Natural killer cell (primary cell): ENCODE results near the gene RIT1. TPM values are rescaled to one million over a fixed set of nuclear protein-coding genes. Genes with fewer than 3 reads are reported as not detected.

Experiments
- ATAC-seq, 3 donors: fragments of 150-1000 bp in 2 of 3; fragments of 200-7000 bp in 1 of 3; cut with Tn5 transposase; 1 replicate in 1 of 3; 2 replicates in 2 of 3; pipeline ENCODE4 v1.10.0; 2021; ENCODE audit warnings: mild to moderate bottlenecking in 2 of 3, moderate library complexity in 2 of 3
- DNase-seq, 2 donors: peaks; one replicate each; pipeline versions ENCODE4 v3.0.0 to v3.0.0-alpha.2; 2013 to 2021; ENCODE audit warnings: mixed read lengths in 1 of 2
- H3K27ac ChIP-seq: one replicate; pipeline ENCODE4 v1.5.1; 2013; ENCODE audit warnings: mild to moderate bottlenecking, low read length
- H3K27me3 ChIP-seq: one replicate; pipeline ENCODE4 v1.6.1; 2013; ENCODE audit warnings: low read length; ENCODE audit not compliant: control insufficient read depth, insufficient read depth
- H3K36me3 ChIP-seq: one replicate; pipeline ENCODE4 v1.6.1; 2013; ENCODE audit warnings: low read length; ENCODE audit not compliant: control insufficient read depth, insufficient read depth
- H3K4me1 ChIP-seq: one replicate; pipeline ENCODE4 v1.6.1; 2013; ENCODE audit warnings: low read length; ENCODE audit not compliant: control insufficient read depth, insufficient read depth
- H3K4me3 ChIP-seq: one replicate; pipeline ENCODE4 v1.5.1; 2013; ENCODE audit warnings: low read length
- H3K9me3 ChIP-seq: one replicate; pipeline ENCODE4 v1.6.1; 2013; ENCODE audit warnings: low read length; ENCODE audit not compliant: control insufficient read depth, insufficient read depth
- H3K27ac Mint-ChIP-seq, 2 donors: one replicate each; pipeline ENCODE4 v1.8.0; 2022; ENCODE audit warnings: mild to moderate bottlenecking in 2 of 2, mixed read lengths in 2 of 2, moderate library complexity in 1 of 2
- H3K27me3 Mint-ChIP-seq, 2 donors: one replicate each; pipeline ENCODE4 v1.8.0; 2022; ENCODE audit warnings: low read depth in 2 of 2, mixed read lengths in 2 of 2
- H3K36me3 Mint-ChIP-seq: one replicate; pipeline ENCODE4 v1.8.0; 2022; ENCODE audit warnings: mixed read lengths
- H3K4me1 Mint-ChIP-seq, 2 donors: one replicate each; pipeline ENCODE4 v1.8.0; 2022; ENCODE audit warnings: mixed read lengths in 2 of 2
- H3K4me3 Mint-ChIP-seq: one replicate; pipeline ENCODE4 v1.8.0; 2022; ENCODE audit warnings: mild to moderate bottlenecking, moderate library complexity, mixed read lengths
- H3K9me3 Mint-ChIP-seq, 2 donors: one replicate each; pipeline ENCODE4 v1.8.0; 2022; ENCODE audit warnings: mixed read lengths in 2 of 2
- WGBS: methylation state at CpG from one replicate; pipeline ENCODE4 v1.1.7; 2013; ENCODE audit warnings: missing lambda C conversion rate; ENCODE audit not compliant: insufficient coverage; 5-methylcytosine and 5-hydroxymethylcytosine counted together
- intact Hi-C: fragments of 100-400 bp; cut with micrococcal nuclease; formaldehyde crosslinking; loops from one replicate; pipeline ENCODE4 v1.14.2; 2022
- total RNA-seq, 4 donors: library from RNA; stranded (reverse); fragments of 120-200 nt in 1 of 4; gene quantifications; one replicate each; pipeline versions ENCODE4 v1.2.3 to v1.2.4, GENCODE V29; 2013 to 2022
- TF ChIP-seq, protein P1 (sequence below): fragments of 200-600 bp; IDR thresholded peaks from one replicate; pipeline ENCODE4 v1.8.0; 2022; ENCODE audit warnings: antibody characterized with exemption

The RIT1 gene
- total RNA-seq = 10 to 100 TPM; 79.1 to 86.1 (median 79.2) TPM
- 41.2 TPM for total RNA-seq (2013)

DNA sequence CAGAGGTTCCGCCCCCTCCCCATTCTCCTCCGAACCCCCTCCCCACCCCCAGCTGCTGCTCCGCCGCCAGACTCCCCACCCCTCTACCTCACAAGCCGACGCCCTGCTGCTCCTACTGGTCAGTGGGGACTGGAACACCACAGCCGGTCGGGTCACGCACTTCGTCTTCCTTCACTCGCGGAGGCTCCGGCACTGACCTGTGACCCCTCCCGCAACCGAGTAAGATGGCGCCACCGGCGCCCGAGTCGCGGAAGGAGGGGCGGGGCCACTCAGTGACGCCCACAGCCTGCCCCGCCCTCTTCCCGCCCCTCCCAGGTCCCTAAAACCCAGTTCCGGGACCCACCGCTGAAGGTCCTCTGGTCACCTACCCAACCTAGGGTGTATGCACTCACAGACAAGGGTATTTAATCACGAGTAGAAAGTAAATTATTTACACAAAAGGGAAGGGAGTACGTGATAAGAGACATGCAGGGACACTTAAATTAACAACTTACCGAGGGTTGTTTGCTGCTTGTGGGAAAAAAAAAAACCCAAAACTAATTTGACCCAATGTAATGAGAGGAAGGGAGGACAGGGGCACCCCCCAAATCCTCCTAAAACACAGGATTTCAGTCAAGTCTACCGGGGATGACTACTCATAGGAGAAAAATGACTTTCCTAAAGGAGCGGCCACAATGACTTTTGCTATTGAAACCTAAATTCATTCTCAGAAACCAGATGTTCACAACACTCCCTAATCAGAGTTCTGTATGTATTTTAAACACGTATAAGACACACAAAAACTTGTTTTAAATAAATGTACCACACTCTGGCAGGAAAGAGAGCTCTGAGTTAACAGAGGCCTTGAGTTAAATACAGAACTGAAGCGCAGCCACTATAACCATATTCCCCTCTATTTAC lies at the start of gene RIT1:
TSS of gene RIT1 (minus strand) at position 194 of the 900 bp plus-strand sequence. CDS start 588 bp downstream, outside the sequence.
- ATAC-seq (peak; percentile 97 to 99 (median 98)), DNase-seq (peak; percentile 82 to 93)
- H3K4me1 Mint-ChIP-seq = peaks cover 21 to 25% of the 10 kb centered on the region in 2 donors
- Histone ChIP-seq H3K9me3 (no peaks in the 10 kb centered on the region), H3K36me3 (peaks cover 51% of the 10 kb centered on the region), H3K27me3 (no peaks in the 10 kb centered on the region), H3K27ac (peak within 1 kb of the TSS; percentile 71), H3K4me1 (peaks cover 11% of the 10 kb centered on the region), H3K4me3 (peak within 1 kb of the TSS; percentile 71)
- no peaks in the 10 kb centered on the region for H3K27me3 Mint-ChIP-seq
- intact Hi-C loops = loop anchor here (1.0 to 5.0 kb wide), 2 partner anchors 23 to 66 kb away; partner anchors contain the start of genes ARHGEF2 and KHDC4
- no peaks in the 10 kb centered on the region for H3K9me3 Mint-ChIP-seq
- H3K27ac Mint-ChIP-seq = peak within 1 kb of the TSS; percentile 95 to 99
- H3K36me3 Mint-ChIP-seq = peaks cover 15% of the 10 kb centered on the region
- 8% methylated on average over 28 of the region's 34 CpGs for WGBS
- peak within 1 kb of the TSS; percentile 99 for H3K4me3 Mint-ChIP-seq
- TF ChIP-seq, protein P1, sequence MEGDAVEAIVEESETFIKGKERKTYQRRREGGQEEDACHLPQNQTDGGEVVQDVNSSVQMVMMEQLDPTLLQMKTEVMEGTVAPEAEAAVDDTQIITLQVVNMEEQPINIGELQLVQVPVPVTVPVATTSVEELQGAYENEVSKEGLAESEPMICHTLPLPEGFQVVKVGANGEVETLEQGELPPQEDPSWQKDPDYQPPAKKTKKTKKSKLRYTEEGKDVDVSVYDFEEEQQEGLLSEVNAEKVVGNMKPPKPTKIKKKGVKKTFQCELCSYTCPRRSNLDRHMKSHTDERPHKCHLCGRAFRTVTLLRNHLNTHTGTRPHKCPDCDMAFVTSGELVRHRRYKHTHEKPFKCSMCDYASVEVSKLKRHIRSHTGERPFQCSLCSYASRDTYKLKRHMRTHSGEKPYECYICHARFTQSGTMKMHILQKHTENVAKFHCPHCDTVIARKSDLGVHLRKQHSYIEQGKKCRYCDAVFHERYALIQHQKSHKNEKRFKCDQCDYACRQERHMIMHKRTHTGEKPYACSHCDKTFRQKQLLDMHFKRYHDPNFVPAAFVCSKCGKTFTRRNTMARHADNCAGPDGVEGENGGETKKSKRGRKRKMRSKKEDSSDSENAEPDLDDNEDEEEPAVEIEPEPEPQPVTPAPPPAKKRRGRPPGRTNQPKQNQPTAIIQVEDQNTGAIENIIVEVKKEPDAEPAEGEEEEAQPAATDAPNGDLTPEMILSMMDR = no peak

GRCh38 chr1:155960081-155960745 lies 49.1 kb upstream of the RIT1 start:
- DNase-seq = no peak
- H3K27me3 Mint-ChIP-seq = no peaks in the 10 kb centered on the region
- peaks cover 88% of the 10 kb centered on the region for H3K36me3 ChIP-seq
- H3K27ac Mint-ChIP-seq = peak overlapping the region; percentile 53 to 83
- H3K4me1 Mint-ChIP-seq = peaks cover 8 to 25% of the 10 kb centered on the region in 2 donors
- peaks cover 28% of the 10 kb centered on the region for H3K4me1 ChIP-seq
- H3K27ac ChIP-seq = no peak overlapping the region
- H3K9me3 ChIP-seq = no peaks in the 10 kb centered on the region
- H3K4me3 ChIP-seq = no peak overlapping the region
- 84% methylated on average over 3 of the region's 3 CpGs for WGBS
- peaks cover under 1% of the 10 kb centered on the region for H3K36me3 Mint-ChIP-seq
- intact Hi-C loops = no loop called here
- ATAC-seq = no peak
- no peaks in the 10 kb centered on the region for H3K27me3 ChIP-seq
- TF ChIP-seq, protein P1 = no peak
- H3K9me3 Mint-ChIP-seq = no peaks in the 10 kb centered on the region
- H3K4me3 Mint-ChIP-seq = no peak overlapping the region

- Histone ChIP-seq H3K4me1 (peaks cover 18% of the 10 kb centered on the region), H3K27ac (no peak overlapping the region), H3K4me3 (no peak overlapping the region), H3K27me3 (no peaks in the 10 kb centered on the region), H3K9me3 (no peaks in the 10 kb centered on the region), H3K36me3 (peaks cover 91% of the 10 kb centered on the region)
- ATAC-seq (no peak), DNase-seq (no peak)
- 97% methylated on average over 12 of the region's 12 CpGs for WGBS
- Mint-ChIP-seq H3K27ac (peak overlapping the region in 1 of 2 donors; percentile 43), H3K4me3 (no peak overlapping the region), H3K4me1 (peaks cover 8 to 20% of the 10 kb centered on the region in 2 donors), H3K9me3 (no peaks in the 10 kb centered on the region), H3K36me3 (peaks cover 8% of the 10 kb centered on the region), H3K27me3 (no peaks in the 10 kb centered on the region)
- TF ChIP-seq, protein P1 = no peak
- intact Hi-C loops = no loop called here
Observed at GRCh38 chr1:155957411-155957915, 46.3 kb upstream of the RIT1 start.
